Brain pericyte (primary cell): ENCODE data around the gene TUBA1B.

Source experiments
- DNase-seq: peaks from one replicate; pipeline ENCODE4 v3.0.0-alpha.2; 2012; ENCODE audit warnings: low read depth, low spot score

TUBA1B gene

GRCh38 chr12:49126852-49127763, 4.1 kb downstream of the TUBA1B start:
- no peak for DNase-seq

GRCh38 chr12:49121047-49121696, 10.0 kb downstream of the TUBA1B start:
- no peak for DNase-seq

GRCh38 chr12:49111206-49111605, 20.0 kb downstream of the TUBA1B start:
- DNase-seq, result no peak

DNA sequence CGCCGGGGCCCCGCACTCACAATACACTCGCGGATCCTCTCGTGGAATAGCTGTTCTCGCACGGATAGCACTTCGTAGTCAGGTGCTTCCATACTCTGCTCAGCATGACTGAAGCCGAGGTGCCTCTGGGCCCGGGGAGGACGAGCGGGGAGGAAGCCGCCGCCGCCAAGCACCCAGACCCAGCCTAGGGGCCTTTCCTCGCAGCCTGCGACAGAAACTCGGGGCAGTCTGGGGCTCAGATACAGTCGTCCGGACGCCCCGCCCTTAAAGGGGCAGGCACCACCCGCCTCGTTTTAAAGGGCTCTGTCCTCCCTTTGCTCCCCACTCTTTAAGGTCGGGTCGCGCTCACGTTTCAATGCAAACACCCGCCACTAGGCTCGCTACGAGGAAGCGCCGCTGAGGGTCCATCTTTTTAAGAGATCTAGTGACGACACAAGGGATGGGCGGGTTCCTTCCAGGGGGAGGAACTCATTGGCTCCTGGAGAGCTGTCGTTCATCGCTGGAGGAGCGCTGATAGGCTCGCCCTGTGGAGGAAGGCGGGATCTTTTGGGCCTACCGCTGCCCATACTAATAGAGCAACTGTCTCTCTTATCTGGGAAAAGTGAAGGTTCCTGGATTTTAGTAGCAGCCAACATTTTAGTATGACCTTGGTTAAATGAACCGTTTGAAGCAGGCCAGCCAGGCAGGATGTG, 20.6 kb downstream of the TUBA1B start, which contains the start of gene LMBR1L:
Gene LMBR1L, minus strand, starts transcription at position 384 of the 692 bp plus-strand sequence. Its CDS starts 292 bp downstream, at position 92.
- DNase-seq, result peak; percentile 95

- DNase-seq, result no peak
Measured at GRCh38 chr12:49109641-49110463, 21.3 kb downstream of the TUBA1B start.

DNA sequence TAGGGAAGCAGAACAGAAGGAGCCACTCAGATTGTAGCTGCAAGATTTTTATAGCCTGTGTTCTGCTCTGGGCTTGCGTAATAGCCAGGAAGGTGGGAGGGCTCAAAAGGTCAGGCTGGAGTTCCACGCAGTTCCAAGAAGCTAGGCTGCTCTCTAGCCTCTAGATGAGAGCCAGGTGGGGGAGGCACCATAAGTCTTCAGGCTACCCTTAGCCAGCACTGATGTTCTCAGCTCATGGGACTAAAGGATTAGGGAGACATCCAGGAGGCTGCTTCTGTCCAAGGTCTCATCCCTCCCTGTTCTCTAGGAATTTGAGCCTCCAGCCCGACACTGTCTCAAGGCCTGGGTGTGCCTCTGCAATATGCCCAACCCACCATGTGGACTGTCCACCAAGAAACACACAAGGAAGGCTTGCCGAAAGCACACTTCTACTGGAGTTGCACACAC, 22.2 kb downstream of the TUBA1B start:
- no peak for DNase-seq

DNA sequence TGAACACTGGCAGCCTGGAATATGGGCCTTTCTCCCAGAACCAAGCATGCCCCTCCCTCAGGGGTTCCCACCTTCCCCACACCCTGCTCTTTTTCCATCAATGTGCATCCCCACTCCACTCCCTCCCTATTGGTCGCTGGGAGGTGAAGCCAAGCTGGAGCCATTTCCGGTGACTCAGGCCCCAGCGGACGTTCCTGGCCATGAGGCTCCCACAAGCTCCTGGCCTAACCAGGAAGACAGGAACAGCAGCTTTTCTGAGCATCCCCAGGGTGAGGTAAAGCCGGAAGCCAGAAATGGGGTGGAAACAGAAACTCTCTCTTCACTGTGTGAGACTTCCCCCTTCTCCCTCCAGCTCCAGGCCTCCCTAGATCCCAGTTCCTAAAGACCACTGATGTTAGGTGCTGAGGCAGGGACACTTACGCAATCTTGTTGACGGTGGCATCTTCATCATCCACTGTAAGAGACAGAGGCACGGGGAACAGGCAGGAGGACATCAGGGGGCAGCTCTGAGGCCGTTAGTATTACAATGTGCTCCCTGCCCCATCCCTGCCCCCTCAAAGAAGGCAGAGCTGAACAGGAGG, 25.6 kb downstream of the TUBA1B start:
- DNase-seq, result no peak

GRCh38 chr12:49104822-49105221, 26.4 kb downstream of the TUBA1B start:
- DNase-seq, result no peak

GRCh38 chr12:49100380-49100779, 30.8 kb downstream of the TUBA1B start:
- no peak for DNase-seq

DNA sequence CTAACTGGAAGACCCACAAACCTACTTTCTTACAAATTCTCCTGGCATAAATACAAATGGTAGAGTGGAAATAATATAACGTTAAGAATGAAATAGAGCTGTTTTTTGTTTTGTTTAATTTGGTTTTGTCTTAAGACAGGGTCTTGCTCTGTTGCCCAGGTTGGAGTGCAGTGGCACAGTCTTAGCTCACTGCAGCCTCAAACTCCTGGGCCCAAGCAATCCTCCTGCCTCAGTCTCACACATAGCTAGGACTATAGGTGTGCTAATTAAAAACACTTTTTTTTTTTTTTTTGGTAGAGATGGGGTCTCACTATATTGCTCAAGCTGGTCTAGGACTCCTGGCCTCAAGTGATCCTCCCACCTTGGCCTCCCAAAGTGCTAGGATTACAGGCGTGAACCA, 32.5 kb downstream of the TUBA1B start:
- DNase-seq, result no peak

DNA sequence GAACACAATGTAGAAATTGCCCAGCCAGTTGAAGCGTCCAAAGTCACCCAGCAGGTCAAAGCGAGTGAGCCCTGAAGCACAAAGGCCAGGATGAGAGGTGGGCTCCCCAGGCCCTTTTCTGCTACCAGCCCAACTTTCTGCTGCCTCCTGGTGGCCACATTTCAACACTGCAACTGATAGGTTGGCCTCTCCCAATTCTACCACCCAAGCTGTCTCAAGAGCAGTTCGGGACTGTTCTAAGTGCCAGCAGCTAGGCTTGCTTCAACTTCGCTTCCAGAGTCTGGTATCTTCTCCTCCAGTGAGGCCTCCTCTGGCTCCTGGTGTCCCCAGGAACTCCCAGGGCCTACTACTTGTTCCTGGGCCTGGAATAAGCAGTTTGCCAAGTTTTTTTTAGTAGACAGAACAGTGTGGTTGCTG, 33.2 kb downstream of the TUBA1B start:
- no peak for DNase-seq

- no peak for DNase-seq
Measured at GRCh38 chr12:49097381-49097780, 33.8 kb downstream of the TUBA1B start.

- DNase-seq, result no peak
Measured at GRCh38 chr12:49094975-49095365, 36.2 kb downstream of the TUBA1B start.

DNA sequence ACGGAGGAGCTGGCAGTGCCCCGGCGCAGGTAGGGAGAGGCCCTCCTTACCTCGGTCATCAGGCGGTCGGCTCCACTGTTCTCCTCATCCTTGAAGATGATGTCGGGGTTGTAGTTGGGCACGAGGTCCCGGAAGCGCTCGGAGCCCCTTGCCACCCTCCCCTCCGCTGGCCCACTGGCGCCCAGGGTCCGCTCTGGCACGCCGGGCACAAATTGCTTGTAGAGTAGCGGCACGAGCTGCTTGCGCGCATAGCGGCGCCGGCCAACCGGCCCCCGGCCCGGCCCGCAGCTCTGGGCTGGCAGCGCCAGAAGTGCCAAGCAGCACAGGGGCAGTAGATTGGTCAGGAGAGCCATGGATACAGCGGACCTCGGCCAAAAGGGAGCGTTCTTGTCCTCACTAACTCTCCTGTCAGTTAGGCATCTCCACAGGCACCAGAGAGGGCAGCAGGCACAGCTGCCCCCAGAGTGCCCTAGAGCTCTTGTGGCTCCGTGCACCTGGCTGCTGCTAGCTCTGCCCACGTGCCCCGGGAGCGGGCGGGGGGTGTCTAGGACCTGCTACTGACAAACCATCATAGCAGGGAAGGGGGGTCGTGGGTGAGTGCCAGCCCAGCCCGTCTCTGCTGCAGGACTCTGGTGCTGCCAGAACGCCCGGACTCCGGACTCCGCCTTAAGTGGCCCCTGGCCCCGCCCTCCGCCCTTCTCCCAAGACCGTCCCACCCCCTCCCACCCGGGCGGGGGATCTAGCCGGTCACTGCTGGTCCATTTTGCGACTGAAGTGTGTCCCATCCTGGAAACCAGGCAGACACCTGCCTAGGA, 36.8 kb downstream of the TUBA1B start, which contains the start of gene DHH:
Gene DHH, minus strand, starts transcription at position 642 of the 815 bp plus-strand sequence. Its CDS starts 289 bp downstream, at position 353.
- no peak for DNase-seq

GRCh38 chr12:49093792-49094159, 37.4 kb downstream of the TUBA1B start:
- no peak for DNase-seq

- DNase-seq, result no peak
Measured at GRCh38 chr12:49092816-49093406, 38.3 kb downstream of the TUBA1B start.

DNA sequence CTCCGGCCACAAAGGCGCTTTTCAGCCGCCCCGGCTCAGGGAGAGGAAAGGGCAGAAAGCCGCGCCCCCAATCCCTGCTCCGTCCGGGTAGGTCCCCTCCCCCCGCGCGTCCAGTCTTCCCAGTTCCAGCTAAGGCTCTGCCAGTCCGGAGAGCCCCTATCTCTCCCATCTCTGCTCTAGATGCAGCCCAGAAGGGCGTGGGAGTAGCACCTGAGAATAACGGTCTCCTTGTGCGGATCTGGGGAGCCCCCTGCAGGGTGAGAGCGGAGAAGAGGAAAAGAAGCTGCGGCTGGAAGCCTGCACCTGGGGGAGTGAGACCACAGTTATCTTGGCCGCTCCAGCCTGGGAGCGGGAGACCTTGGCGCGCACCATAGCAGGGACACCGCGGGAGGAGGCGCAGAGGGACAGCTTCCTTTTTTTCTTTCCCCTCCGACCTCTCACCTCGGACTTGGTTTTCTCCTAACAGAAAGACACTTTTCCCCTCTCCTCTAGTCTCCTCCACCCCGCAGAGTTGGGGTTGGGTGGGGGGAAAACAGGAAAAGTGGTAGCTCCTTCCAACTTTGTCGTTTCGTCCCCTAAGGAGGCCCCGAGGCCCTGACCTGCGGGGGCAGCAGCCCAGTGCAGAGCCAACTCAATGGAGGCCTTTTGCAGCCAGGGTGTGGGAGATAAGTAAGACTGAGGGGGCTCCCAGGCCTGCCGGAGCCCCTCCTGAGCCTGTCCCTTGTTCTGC, 38.9 kb downstream of the TUBA1B start:
- no peak for DNase-seq

- no peak for DNase-seq
Measured at GRCh38 chr12:49091836-49092085, 39.4 kb downstream of the TUBA1B start.
